Liver (tissue), 9 donors: ENCODE data around the gene SARDH. TPM values are rescaled to one million over a fixed set of nuclear protein-coding genes. Genes with fewer than 3 reads are reported as not detected.
A peak's percentile ranks its signal among the peaks of the same experiment; 100 is the strongest.

Experiments used
- DNase-seq: peaks from one replicate; pipeline ENCODE4 v3.0.0-alpha.2; 2017; ENCODE audit warnings: low spot score
- H3K27ac ChIP-seq, 2 donors: one replicate each; pipeline ENCODE4 v1.7.0; 2013; ENCODE audit warnings: inconsistent platforms in 2 of 2, low read length in 2 of 2, control low read depth in 1 of 2, low read depth in 1 of 2, mild to moderate bottlenecking in 1 of 2
- H3K27me3 ChIP-seq, 4 donors: one replicate each; pipeline versions ENCODE4 v1.6.1 to v1.7.0; 2013; ENCODE audit warnings: low read length in 3 of 4, inconsistent platforms in 1 of 4, mild to moderate bottlenecking in 1 of 4, moderate library complexity in 1 of 4; ENCODE audit not compliant: control insufficient read depth in 4 of 4, insufficient read depth in 4 of 4
- H3K36me3 ChIP-seq, 4 donors: one replicate each; pipeline versions ENCODE4 v1.6.1 to v1.7.0; 2013; ENCODE audit warnings: low read length in 3 of 4, mild to moderate bottlenecking in 3 of 4, low read depth in 1 of 4, moderate library complexity in 1 of 4; ENCODE audit not compliant: control insufficient read depth in 4 of 4, insufficient read depth in 3 of 4
- H3K4me1 ChIP-seq, 4 donors: one replicate each; pipeline versions ENCODE4 v1.6.1 to v1.7.0; 2013; ENCODE audit warnings: low read length in 3 of 4, mild to moderate bottlenecking in 3 of 4, moderate library complexity in 1 of 4; ENCODE audit not compliant: control insufficient read depth in 4 of 4, insufficient read depth in 4 of 4
- H3K4me3 ChIP-seq, 3 donors: one replicate each; pipeline versions ENCODE4 v1.6.1 to v1.7.0; 2013; ENCODE audit warnings: low read length in 3 of 3, control low read depth in 1 of 3, low read depth in 1 of 3, mild to moderate bottlenecking in 1 of 3
- H3K9ac ChIP-seq, 2 donors: one replicate each; pipeline ENCODE4 v1.7.0; 2013; ENCODE audit warnings: low read length in 2 of 2, mild to moderate bottlenecking in 2 of 2, moderate library complexity in 2 of 2, control low read depth in 1 of 2, low read depth in 1 of 2
- H3K9me3 ChIP-seq, 4 donors: one replicate each; pipeline versions ENCODE4 v1.6.1 to v1.7.0; 2013; ENCODE audit warnings: low read length in 3 of 4; ENCODE audit not compliant: control insufficient read depth in 4 of 4
- ATF3 ChIP-seq: IDR thresholded peaks from 2 replicates; pipeline ENCODE4 v1.6.1; 2016; ENCODE audit warnings: antibody characterized with exemption
- CTCF ChIP-seq: fragments of 150-350 bp; IDR thresholded peaks from 2 replicates; pipeline ENCODE4 v1.5.1; 2017; ENCODE audit warnings: improper control_type of control experiment, low read depth, low read length; ENCODE audit not compliant: missing input control
- FOXA1 ChIP-seq: IDR thresholded peaks from 2 replicates; pipeline ENCODE4 v1.6.1; 2016; ENCODE audit warnings: antibody characterized with exemption
- HNF4A ChIP-seq, 2 donors: conservative IDR thresholded peaks; 2 replicates each; pipeline ENCODE4 v1.6.1; 2016; ENCODE audit warnings: antibody characterized with exemption in 2 of 2, mild to moderate bottlenecking in 2 of 2
- HNF4G ChIP-seq: IDR thresholded peaks from 2 replicates; pipeline ENCODE4 v1.6.1; 2016; ENCODE audit warnings: antibody characterized with exemption
- JUND ChIP-seq, 2 donors: IDR thresholded peaks; 2 replicates each; pipeline ENCODE4 v1.6.1; 2016; ENCODE audit warnings: antibody characterized with exemption in 2 of 2
- MAX ChIP-seq: IDR thresholded peaks from 2 replicates; pipeline ENCODE4 v1.6.1; 2016; ENCODE audit warnings: antibody characterized with exemption
- RAD21 ChIP-seq, 2 donors: IDR thresholded peaks; 2 replicates each; pipeline ENCODE4 v1.6.1; 2016; ENCODE audit warnings: antibody characterized with exemption in 2 of 2, mild to moderate bottlenecking in 2 of 2
- RXRA ChIP-seq, 2 donors: IDR thresholded peaks; 2 replicates each; pipeline ENCODE4 v1.6.1; 2017 to 2018; ENCODE audit warnings: antibody characterized with exemption in 2 of 2, mild to moderate bottlenecking in 1 of 2
- YY1 ChIP-seq: IDR thresholded peaks from 2 replicates; pipeline ENCODE4 v1.6.1; 2016; ENCODE audit warnings: antibody characterized with exemption, mild to moderate bottlenecking
- WGBS: extraction: QIAGEN DNeasy Blood & Tissue Kit; methylation state at CpG from one replicate; pipeline ENCODE4 v1.1.7; 2013; 5-methylcytosine and 5-hydroxymethylcytosine counted together
- polyA plus RNA-seq, 2 donors: library from polyadenylated mRNA; stranded (reverse) in 1 of 2; unstranded in 1 of 2; fragments of 200-250 nt in 1 of 2; fragments of >200 nt in 1 of 2; fragmentation: Nextera tagmentation in 1 of 2; extraction: Ambion mirVana in 1 of 2; gene quantifications; one replicate each; pipeline versions ENCODE4 v1.2.1 to v1.2.3, GENCODE V29; 2013 to 2015
- total RNA-seq, 2 donors: library from RNA; depleted of rRNA; stranded (reverse); fragments of >200 nt; gene quantifications; one replicate each; pipeline ENCODE4 v1.2.3, GENCODE V29; 2014
- donor health status: healthy.
- donor health status: healthy.
- donor health status: healthy.
- donor health status: healthy.
- donor health status: healthy.

The SARDH gene
- total and polyA plus RNA-seq, 4 donors, result 53.7 to 291 (median 63.4) TPM

- TF ChIP-seq MAX (no peak), YY1 (no peak)
- 59% methylated on average over 8 of the region's 8 CpGs for WGBS
- Histone ChIP-seq H3K27ac (no peak overlapping the region), H3K9me3 (no peaks in the 10 kb centered on the region), H3K4me1 (peaks cover 9 to 79% (median 46%) of the 10 kb centered on the region in 4 donors), H3K9ac (no peak overlapping the region), H3K27me3 (no peaks in the 10 kb centered on the region), H3K36me3 (peaks cover 0 to 11% (median 3%) of the 10 kb centered on the region in 4 donors), H3K4me3 (no peak overlapping the region)
- no peak for DNase-seq
Measured at GRCh38 chr9:133735931-133736330, 2.2 kb downstream of the SARDH start.

- H3K4me1 ChIP-seq, result peaks cover 5 to 73% (median 41%) of the 10 kb centered on the region in 4 donors
- TF ChIP-seq RXRA (IDR thresholded peaks at IDR 0.05) (peak in 1 of 2 donors; percentile 7), JUND (IDR thresholded peaks at IDR 0.05) (no peak)
- no peak overlapping the region for H3K9ac ChIP-seq
- 49% methylated on average over 10 of the region's 10 CpGs for WGBS
- no peak overlapping the region for H3K27ac ChIP-seq
- no peaks in the 10 kb centered on the region for H3K27me3 ChIP-seq
- H3K4me3 ChIP-seq, result no peak overlapping the region
- DNase-seq, result peak; percentile 38
- H3K36me3 ChIP-seq, result peaks cover 0 to 12% (median 4%) of the 10 kb centered on the region in 4 donors
- H3K9me3 ChIP-seq, result no peaks in the 10 kb centered on the region
Measured at GRCh38 chr9:133735415-133735775, 2.8 kb downstream of the SARDH start.

DNA sequence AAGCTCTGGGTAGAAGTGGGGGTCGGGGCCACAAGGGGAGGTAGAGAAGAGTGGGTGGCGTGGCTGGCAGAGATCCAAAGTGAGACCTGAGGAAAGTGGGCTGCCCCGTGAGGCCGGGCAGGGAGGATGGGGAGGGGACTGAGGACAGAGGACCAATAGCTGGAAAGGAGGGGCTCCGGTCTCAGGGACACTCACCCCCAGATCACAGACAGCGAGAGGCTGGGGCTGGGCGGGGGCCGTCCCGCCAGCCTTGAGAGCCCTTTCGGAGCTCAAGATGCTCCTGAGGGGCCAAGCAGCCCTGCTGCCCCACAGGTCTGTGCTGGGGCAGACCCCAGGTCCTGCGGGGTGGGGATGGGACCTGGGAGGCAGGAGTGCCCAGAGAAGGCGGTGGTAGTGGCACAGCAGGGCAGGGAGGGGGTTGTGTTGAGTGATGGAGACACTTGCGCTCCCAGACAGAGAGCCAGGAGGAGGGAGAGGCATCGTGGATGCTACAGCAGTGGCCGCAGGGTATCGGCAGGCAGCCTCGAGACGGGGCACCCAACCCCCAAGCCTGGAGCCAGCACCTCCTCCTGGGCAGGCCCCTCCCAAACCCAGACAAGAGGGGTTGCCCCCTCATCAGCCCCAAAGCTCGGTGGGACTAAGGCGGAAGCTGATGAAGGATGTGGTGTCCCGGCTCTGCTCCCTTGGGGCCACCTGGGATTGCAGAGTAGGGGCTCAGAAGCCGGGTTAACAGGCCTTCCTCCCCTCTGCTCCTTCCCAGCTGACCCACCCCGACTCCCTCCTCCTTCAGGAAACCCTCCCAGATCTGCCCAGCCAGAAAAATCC is 3.4 kb downstream of the SARDH start:
- H3K9ac ChIP-seq, result no peak overlapping the region
- peaks cover 0 to 67% (median 35%) of the 10 kb centered on the region in 4 donors for H3K4me1 ChIP-seq
- H3K36me3 ChIP-seq, result peaks cover 0 to 15% (median 6%) of the 10 kb centered on the region in 4 donors
- no peak overlapping the region for H3K27ac ChIP-seq
- H3K9me3 ChIP-seq, result no peaks in the 10 kb centered on the region
- no peak overlapping the region for H3K4me3 ChIP-seq
- TF ChIP-seq RAD21 (IDR thresholded peaks at IDR 0.05) (no peak), JUND (IDR thresholded peaks at IDR 0.05) (no peak), CTCF (no peak), ATF3 (no peak), FOXA1 (no peak), MAX (no peak), HNF4G (no peak), HNF4A (conservative IDR thresholded peaks at IDR 0.05) (no peak)
- DNase-seq, result no peak
- 82% methylated on average over 23 of the region's 23 CpGs for WGBS
- no peaks in the 10 kb centered on the region for H3K27me3 ChIP-seq
